Amygdala (tissue), 56 donors: ENCODE data around the gene PTPRCAP.
"Not testable (repeated sequence)": the region's sequence is repeated elsewhere in the genome, so short reads cannot be mapped to it uniquely, and the experiment has no call there.

Experiments
- DNase-seq, 56 donors: peaks; one replicate each; lab custom pipeline; 2025; lab: John Stamatoyannopoulos, UW

PTPRCAP gene

GRCh38 chr11:67413266-67413849, 24.1 kb downstream of the PTPRCAP start:
- DNase-seq = peak in 4 of 56 donors; percentile 21 to 44 (median 22)

- no peak for DNase-seq
Measured at GRCh38 chr11:67412495-67413179, 24.8 kb downstream of the PTPRCAP start.

- no peak for DNase-seq
Measured at GRCh38 chr11:67411785-67412152, 25.7 kb downstream of the PTPRCAP start.

GRCh38 chr11:67410984-67411784, 26.3 kb downstream of the PTPRCAP start:
- no peak for DNase-seq

- peak in 53 of 56 donors; percentile 27 to 92 (median 77) for DNase-seq
Measured at GRCh38 chr11:67410369-67410831, 27.1 kb downstream of the PTPRCAP start.

GRCh38 chr11:67409781-67410368, 27.6 kb downstream of the PTPRCAP start:
- DNase-seq = peak in 5 of 56 donors; percentile 49 to 82 (median 71)

- DNase-seq = no peak
Measured at GRCh38 chr11:67409261-67409666, 28.2 kb downstream of the PTPRCAP start.

- DNase-seq = no peak
Measured at GRCh38 chr11:67408437-67409200, 28.9 kb downstream of the PTPRCAP start.

GRCh38 chr11:67407688-67408163, 29.8 kb downstream of the PTPRCAP start:
- DNase-seq = no peak

GRCh38 chr11:67406969-67407687, 30.4 kb downstream of the PTPRCAP start:
- peak in 36 of 56 donors; percentile 18 to 77 (median 50) for DNase-seq

GRCh38 chr11:67406420-67406968, 31.0 kb downstream of the PTPRCAP start:
- DNase-seq = no peak

GRCh38 chr11:67405688-67406339, 31.7 kb downstream of the PTPRCAP start:
- no peak for DNase-seq

GRCh38 chr11:67405196-67405567, 32.3 kb downstream of the PTPRCAP start:
- DNase-seq = no peak

- peak in 1 of 56 donors; percentile 52 for DNase-seq
Measured at GRCh38 chr11:67404515-67405195, 32.8 kb downstream of the PTPRCAP start.

- DNase-seq = not testable (repeated sequence)
Measured at GRCh38 chr11:67403085-67403484, 34.4 kb downstream of the PTPRCAP start.

GRCh38 chr11:67402192-67402839, 35.2 kb downstream of the PTPRCAP start:
- DNase-seq = not testable (repeated sequence)

- peak in 55 of 56 donors; percentile 46 to 95 (median 85) for DNase-seq
Measured at GRCh38 chr11:67401495-67402191, 35.8 kb downstream of the PTPRCAP start, which contains the start of gene PPP1CA. PPP1CA (minus strand) TSS chr11:67401858; CDS start chr11:67401782, 76 bp downstream.
